GM19240 (cell line): ENCODE results near the gene KRTAP1-3.
"Not testable (repeated sequence)": the region's sequence is repeated elsewhere in the genome, so short reads cannot be mapped to it uniquely, and the experiment has no call there.

Experiments used
- DNase-seq: peaks from one replicate; pipeline ENCODE4 v3.0.0; 2011; ENCODE audit warnings: low spot score; ENCODE audit not compliant: insufficient read length

The KRTAP1-3 gene

DNA sequence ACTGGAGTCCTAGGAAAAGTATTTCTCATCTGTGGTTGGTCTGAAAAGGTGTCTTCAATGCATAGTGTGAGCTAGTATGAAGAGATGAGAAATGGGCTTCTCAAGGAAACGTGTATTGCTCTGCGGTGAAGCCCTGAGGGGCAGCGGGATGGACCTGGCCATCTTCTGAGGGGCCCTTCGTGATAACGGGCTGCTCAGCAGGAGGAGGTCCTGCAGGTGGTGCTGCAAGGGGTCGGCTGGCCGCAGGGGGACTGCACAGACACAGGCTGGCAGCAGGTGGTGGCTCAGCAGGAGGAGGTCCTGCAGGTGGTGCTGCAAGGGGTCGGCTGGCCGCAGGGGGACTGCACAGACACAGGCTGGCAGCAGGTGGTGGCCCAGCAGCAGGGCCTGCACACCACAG is 19.9 kb upstream of the KRTAP1-3 start:
- not testable (repeated sequence) for DNase-seq

DNA sequence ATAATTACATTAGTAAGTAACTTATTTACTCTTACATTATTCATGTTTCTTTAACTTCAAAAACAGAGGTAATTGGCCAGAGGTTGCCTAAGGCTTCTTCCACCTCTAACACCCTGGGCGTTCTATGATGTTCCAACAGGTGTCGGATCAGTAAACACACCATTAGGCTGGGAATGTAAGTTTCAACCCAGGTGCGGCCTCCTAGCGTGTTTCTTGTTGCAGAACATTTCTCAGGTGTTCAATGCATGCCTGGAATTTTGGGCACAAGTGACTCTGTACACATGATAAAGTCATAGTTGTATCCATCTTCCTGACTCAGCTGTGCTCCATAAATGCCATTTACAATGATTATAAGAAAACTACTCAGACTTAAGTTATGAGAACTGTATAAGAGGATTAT is 19.4 kb upstream of the KRTAP1-3 start:
- DNase-seq: no peak

DNA sequence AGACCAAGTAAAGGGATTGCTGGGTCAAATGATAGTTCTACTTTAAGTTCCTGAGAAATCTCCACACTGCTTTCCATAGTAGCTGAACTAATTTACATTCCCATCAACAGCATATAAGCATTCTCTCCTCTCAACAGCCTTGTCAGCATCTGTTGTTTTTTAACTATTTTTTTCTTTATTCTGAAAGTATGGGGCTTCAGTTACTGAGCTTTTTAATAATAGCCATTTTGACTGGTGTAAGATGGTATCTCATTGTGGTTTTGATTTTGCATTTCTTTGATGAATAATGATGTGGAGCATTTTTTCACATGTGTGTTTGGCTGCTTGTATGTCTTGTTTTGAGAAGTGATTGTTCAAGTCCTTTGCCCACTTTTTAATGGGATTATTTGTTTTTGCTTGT is 17.9 kb upstream of the KRTAP1-3 start:
- DNase-seq: no peak

DNA sequence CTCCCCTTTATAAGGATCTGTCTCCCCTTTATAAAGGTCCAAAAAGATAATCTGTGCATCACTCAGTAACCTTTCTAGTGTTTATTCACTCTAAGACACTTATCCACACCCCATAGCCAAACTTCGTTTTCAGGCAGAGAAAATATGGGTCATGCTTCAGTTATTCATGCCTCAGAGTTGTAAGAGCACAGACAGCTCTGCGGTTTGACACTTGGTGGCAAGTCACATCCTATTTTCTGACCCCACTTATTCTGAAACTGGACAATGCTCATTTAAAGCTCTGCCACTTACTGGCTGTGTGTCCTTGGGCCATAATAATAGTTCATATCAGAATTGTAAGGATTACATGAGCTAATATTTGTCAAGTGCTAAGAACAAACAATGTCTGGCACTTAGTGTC is 14.4 kb upstream of the KRTAP1-3 start:
- DNase-seq: no peak

DNA sequence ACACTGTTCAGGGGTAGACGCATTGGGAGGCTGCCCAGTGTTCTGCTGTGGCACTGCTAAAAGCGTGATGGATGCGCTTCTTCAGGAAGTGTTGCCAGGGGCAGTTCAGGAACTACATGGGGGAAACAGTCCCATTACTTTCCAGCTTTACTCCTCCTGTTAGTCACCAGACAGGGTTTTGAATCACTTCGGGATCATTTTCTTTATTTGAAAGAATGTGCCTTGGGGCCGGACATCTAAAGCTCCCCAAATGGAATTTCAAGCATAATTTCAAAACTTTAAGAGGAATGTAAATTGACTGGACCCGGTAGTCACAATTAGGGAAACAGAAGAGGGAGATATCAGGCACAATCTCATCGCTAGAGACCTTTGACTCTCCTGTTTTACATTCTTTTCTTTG is 13.8 kb upstream of the KRTAP1-3 start:
- no peak for DNase-seq

DNA sequence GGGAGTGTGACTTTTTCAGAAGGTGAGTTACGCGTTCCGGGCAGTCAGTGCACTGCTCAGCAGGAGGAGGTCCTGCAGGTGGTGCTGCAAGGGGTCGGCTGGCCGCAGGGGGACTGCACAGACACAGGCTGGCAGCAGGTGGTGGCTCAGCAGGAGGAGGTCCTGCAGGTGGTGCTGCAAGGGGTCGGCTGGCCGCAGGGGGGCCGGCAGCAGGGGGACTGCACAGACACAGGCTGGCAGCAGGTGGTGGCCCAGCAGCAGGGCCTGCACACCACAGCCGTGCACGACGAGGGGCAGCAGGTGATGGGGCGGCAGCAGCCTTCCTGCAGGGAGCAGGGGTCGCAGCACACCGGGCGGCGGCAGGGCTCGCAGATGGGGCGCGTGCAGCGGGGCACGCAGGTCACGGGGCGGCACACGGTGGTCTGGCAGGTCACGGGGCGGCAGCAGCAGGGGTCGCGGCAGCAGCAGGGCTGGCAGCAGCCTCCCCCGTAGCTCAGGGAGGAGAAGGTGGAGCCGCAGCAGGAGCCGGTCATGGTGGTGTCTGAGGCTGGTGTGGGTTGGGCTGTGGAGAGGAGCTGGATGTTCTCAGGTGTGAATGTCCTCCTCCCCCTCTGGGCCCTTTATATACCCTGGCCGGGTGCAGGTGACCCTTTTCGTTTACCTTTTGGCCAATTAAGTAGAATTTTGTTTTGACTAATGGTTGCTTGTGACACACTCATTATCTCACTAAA is 12.2 kb upstream of the KRTAP1-3 start, which contains the start of gene KRTAP2-1:
Gene KRTAP2-1, minus strand, starts transcription at position 582 of the 731 bp plus-strand sequence. Its CDS starts 49 bp downstream, at position 533.
- not testable (repeated sequence) for DNase-seq

DNA sequence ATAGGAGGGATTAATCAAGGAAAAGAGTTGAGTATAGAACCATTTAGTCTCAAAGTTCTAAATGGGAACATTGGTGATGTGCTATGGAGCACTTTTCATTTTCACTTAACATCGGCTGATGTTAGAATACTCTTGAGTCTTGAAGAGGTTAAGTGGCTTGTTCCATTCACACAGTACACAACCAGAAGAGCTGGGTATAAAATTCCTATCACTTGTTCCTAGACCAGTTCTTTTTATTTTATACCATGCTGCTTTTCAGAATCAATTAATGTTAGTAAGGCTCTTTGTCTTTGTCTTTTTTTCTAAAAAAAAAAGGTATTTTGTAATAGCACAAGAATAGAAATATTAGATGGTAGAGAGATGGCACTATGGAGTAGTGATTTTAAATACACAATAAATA is 8.3 kb upstream of the KRTAP1-3 start:
- no peak for DNase-seq

DNA sequence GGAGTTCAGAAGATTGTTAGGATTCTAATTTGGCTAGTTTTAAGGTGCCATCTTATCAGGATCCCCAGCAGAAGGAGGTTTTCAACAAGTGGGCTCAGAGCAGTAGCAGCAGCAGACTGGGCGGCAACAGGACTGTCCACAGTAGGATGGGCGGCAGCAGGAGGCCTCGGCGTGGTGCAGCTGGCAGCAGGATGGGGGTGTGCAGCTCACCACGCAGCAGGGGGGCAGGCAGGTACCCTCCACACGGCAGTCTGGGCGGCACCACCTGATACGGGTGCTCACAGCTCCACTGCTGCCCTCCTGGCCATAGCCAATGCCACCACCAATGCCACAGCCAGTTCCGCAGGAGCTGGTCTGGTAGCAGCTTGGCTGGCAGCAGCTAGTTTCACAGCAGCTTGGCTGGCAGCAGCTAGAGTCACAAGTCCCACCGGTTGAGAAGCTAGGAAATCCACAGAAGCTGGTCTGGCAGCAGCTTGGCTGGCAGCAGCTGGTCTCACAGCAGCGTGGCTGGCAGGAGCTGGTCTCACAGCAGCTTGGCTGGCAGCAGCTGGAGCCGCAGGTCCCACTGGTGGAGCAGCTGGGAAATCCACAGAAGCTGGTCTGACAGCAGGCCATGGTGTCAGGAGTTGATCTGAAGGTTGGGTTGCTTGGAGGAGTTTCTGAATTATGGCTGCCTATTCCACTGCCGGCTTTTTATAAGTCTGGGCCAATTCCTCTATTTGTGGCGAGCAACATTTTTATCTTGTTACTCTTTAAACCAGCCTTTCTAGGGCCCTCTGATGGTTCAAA is 6.3 kb upstream of the KRTAP1-3 start, which contains the start of gene KRTAP1-1:
Gene KRTAP1-1, minus strand, starts transcription at position 668 of the 789 bp plus-strand sequence. Its CDS starts 53 bp downstream, at position 615.
- DNase-seq: not testable (repeated sequence)

DNA sequence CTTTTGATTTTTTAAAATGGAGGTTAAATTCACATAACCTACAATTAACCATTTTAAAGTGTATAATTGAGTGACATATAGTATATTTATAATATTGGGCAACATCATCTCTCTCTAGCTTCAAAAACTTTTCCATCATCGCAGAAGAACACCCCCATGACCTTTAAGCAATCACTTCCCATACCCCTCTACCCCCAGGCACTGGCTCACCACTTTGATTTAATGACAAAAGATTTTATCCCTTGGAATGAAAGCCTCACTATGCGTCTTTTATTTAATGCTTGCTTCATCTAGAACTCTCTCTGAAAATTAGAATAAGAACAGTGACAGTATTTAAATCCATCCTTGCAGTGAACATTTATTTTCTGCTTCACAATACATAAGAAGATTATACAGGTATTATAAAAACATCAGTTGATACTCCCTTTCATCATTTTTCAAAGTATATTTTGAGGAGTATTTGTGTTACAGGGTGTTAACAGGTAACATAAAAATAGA is 3.2 kb upstream of the KRTAP1-3 start:
- DNase-seq: no peak

DNA sequence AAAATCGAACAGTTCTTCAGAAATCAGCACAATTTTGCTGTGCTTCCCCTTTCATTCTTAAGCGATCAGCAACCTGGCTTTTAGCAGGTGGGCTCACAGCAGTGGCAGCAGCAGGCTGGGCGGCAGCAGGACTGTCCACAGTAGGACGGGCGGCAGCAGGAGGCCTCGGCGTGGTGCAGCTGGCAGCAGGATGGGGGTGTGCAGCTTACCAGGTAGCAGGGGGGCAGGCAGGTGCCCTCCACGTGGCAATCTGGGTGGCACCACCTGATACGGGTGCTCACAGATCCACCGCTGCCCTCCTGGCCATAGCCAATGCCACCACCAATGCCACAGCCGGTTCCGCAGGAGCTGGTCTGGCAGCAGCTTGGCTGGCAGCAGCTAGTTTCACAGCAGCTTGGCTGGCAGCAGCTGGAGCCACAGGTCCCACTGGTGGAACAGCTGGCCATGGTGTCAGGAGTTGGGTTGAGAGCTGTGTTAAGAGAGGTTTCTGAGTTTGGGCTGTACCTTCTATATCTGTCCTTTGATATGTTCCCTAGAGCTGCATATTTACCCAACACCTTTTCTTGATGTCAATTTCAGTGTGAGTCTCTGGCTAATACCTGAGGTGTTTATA is 4.9 kb downstream of the KRTAP1-3 start, which contains the start of gene KRTAP1-4:
Gene KRTAP1-4, minus strand, starts transcription at position 563 of the 613 bp plus-strand sequence. Its CDS starts 117 bp downstream, at position 446.
- DNase-seq: no peak

DNA sequence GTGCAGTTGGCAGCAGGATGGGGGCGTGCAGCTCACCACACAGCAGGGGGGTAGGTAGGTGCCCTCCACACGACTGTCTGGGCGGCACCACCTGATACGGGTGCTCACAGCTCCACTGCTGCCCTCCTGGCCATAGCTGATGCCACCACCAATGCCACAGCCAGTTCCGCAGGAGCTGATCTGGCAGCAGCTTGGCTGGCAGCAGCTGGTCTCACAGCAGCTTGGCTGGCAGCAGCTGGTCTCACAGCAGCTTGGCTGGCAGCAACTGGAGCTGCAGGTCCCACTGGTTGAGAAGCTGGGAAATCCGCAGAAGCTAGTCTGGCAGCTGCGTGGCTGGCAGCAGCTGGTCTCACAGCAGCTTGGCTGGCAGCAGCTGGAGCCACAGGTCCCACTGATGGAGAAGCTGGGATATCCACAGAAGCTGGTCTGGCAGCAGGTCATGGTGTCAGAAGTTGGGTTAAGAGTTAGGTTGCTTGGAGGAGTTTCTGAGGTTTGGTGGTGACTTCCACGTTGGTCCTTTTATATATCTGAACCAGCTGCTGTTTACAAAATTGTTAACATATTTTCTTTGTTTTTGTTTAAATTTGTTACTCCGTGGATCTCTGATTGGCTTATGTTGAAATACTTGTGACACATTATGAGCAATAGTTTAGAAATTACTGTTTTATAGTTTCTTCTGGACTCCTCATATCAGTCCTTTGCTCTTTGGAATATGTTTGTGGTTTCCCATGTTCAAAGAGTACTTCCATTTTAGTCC is 7.8 kb downstream of the KRTAP1-3 start, which contains the start of gene KRTAP1-5:
Gene KRTAP1-5, minus strand, starts transcription at position 494 of the 757 bp plus-strand sequence. Its CDS starts 53 bp downstream, at position 441.
- DNase-seq: no peak

DNA sequence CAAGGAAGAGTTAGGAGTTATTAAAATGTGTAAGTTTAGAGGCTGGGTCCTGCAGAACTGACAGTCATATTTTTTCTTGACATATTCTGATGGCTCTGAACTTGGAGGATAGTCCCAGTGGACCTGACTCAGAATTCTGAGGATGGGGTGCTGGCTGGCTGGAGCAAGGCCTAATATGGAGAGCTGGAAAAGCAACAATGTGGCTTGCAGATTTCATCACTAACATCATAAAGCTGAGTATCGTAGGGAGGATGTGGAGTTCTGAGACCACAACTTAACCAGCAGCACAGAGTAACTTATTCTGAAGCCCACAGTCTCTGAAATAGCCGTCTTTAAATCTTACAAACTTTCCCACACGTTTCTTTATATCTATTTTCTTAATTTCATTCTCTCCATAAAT is 10.0 kb downstream of the KRTAP1-3 start:
- no peak for DNase-seq

DNA sequence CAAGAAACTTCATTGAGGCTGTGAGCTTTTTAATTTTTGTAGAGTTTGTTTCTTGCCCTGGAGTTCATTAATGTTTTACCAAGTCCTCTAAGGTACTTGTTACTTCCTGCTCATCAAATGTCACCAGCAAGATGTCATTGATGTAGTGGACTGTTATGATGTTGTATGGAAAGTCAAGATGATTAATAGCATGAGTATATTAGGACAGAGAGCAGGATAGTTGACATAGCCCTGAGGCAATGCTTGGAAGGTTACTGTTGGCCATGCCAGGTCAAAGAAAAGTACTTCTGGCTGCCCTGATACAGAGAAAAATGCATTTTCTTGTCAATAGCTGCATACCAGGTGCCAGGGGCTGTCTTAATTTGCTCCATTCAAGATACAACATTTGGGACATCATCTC is 14.3 kb downstream of the KRTAP1-3 start:
- DNase-seq: no peak

DNA sequence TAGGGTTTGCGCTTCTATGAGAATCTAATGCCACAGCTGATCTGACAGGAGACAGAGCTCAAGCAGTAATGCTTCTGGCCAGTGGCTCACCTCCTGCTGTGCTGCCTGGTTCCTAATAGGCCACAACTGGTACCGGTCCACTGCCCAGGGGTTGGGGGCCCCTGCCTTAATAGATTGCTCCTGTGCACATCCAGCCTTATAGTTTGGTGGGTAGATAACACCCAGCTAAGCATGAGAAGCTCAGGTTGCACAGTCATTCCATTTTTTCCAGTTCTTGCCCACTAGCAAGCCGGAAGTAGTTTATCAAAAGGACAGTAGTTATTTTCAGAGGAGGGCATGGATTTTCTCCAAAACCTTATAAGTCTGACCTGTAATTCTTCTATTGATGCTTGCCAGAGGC is 15.3 kb downstream of the KRTAP1-3 start:
- DNase-seq: no peak

DNA sequence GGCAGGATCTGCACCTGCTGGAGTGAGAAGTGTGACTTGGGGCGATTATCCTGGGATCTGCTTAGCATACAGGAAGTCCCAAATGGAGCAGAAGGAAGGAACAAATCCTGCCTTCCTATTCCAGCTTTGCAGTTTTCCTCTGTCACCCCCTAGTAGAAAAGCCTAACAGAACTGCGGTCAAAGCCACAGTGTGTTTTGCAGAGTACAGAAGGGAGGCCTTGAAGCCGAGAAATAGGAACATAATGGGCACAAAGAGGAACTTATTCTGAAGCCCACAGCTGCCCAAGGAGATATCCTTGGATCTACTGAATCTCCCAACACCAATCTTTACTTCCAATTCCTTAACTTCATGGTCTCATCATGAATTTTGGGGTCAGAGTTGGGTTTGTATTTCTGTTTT is 16.1 kb downstream of the KRTAP1-3 start:
- DNase-seq: no peak

DNA sequence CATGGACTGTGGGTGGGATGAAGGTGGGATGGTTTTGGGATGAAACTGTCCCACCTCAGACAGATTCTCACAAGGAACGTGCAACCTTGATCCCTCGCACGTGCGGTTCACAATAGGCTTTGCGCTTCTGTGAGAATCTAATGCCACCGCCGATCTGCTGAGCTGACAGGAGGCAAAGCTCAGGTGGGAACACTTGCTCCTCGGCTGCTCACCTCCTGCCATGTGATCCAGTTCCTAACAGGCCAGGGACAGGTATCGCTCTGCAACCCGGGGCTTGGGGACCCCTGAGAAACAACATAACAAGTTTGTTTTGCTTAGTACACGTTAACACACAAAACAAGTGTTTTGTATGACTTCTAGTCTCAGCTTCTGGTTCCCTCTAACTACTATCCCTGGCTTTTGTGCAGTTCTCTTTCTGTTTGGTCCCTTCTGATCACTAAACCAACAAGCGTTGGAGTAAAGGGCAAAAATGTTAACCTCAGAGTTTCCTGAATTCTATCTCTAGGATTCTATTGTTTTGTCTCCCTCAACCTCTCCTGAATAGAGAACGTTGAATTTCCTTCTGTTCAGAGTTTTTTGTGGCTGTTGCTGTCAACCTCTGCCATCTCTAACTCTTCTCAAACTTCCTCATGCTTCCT is 18.0 kb downstream of the KRTAP1-3 start:
- DNase-seq: no peak

DNA sequence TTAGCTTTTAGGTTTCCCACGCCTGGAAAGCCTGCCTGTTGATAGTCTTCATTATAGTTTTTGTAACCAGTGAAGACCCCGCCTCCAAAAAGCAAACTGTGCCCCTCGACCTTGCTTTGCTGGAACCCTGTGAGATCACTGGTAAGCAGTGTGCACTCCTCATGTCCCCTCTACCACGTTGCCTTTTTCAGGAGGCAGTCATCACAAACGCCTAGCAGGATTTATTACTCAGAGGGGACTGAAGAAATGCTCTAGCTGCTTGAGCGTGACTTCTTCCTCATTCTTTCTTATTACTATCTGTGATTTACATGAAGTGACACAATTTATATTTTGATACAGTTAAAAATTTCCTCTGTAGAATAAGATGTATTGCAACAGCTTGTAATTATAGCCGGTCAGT is 19.2 kb downstream of the KRTAP1-3 start:
- no peak for DNase-seq

DNA sequence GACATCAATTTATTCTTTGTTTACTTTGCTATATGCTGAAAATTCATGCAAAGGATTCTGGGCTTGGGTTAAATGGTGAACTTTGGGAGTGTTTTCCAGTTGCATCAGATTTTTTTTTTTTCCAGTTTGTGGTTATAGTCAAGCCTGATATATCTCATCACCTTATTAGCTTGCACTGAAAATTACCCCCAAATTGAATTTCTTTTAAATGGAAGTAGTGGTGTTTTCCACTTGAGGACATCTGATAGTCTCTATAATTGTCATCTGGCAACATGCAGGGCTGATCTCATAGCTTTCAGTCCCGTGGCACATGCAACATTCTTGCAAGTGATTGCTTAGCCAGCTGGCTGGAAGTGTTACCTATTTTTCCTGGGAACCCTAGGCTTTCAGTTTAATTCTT is 21.1 kb downstream of the KRTAP1-3 start:
- no peak for DNase-seq

DNA sequence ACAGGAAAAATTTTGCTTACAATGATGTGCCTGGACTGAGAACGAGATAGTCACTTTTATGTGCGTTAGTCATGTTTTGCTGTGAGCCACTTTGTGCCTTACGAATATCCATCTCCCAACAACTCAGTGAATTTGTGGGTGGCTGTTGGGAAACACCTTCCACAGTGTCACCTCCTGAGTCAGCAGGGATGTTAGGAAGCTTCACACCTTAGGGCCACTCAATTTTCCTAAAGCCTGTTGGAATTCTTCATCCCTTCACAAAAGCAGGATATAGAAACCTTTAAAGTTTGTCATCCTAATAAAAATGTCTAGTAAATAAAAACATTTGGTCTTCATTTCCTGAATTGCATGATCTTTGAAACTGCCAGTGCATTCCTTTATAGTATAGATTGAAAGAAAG is 21.5 kb downstream of the KRTAP1-3 start:
- no peak for DNase-seq

DNA sequence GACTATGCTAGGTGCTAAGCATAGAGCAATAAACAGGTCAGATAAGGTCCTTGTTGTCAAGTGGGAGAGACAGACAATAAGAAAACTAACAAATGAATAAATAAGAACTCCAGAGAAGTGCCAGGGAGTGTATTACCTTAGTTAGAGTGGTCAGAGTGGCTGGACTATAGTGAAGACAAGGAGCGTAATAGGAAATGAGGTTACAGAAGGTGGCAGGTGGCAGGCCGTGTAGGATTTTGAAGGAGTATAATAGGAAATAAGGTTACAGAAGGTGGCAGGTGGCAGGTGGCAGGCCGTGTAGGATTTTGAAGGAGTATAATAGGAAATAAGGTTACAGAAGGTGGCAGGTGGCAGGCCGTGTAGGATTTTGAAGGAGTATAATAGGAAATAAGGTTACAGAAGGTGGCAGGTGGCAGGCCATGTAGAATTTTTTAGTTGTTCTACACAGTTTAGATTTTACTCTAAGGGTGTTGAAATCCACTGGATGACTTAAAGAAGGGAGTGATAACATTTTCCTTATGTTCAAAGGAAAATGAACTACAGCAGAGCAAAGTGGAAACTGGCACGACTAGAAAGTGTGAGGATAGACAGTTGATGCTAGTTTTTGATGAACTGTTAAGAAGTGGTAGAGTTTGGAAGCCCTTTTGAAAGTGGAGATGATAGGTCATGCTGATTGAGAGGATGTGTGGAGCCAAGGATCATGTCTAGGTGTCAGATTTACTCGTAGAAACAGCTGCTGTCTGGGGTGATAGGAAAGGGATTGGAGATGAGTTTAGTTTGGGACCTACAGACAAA is 22.2 kb downstream of the KRTAP1-3 start:
- DNase-seq: no peak
